Esophagus (tissue), 2 donors: Measurements from ENCODE around the gene GLB1L2. TPM values are rescaled to one million over a fixed set of nuclear protein-coding genes. Genes with fewer than 3 reads are reported as not detected.

Source experiments
- H3K27ac ChIP-seq, 2 donors: one replicate each; pipeline ENCODE4 v1.5.1; 2013; ENCODE audit warnings: low read depth in 2 of 2, mild to moderate bottlenecking in 2 of 2, inconsistent platforms in 1 of 2, low read length in 1 of 2, moderate library complexity in 1 of 2
- H3K27me3 ChIP-seq, 2 donors: one replicate each; pipeline ENCODE4 v1.6.1; 2013; ENCODE audit warnings: low read length in 2 of 2, control low read depth in 1 of 2, mild to moderate bottlenecking in 1 of 2; ENCODE audit not compliant: insufficient read depth in 2 of 2, control insufficient read depth in 1 of 2
- H3K36me3 ChIP-seq, 2 donors: one replicate each; pipeline ENCODE4 v1.6.1; 2013; ENCODE audit warnings: low read length in 1 of 2; ENCODE audit not compliant: control insufficient read depth in 2 of 2, insufficient read depth in 2 of 2
- H3K4me1 ChIP-seq, 2 donors: one replicate each; pipeline ENCODE4 v1.6.1; 2013; ENCODE audit warnings: low read length in 1 of 2; ENCODE audit not compliant: control insufficient read depth in 2 of 2, insufficient read depth in 2 of 2
- H3K4me3 ChIP-seq, 2 donors: one replicate each; pipeline ENCODE4 v1.5.1; 2013; ENCODE audit warnings: low read length in 2 of 2, mild to moderate bottlenecking in 2 of 2, low read depth in 1 of 2, moderate library complexity in 1 of 2
- H3K9me3 ChIP-seq, 2 donors: one replicate each; pipeline ENCODE4 v1.6.1; 2013; ENCODE audit warnings: mild to moderate bottlenecking in 2 of 2, low read depth in 1 of 2, low read length in 1 of 2, moderate library complexity in 1 of 2; ENCODE audit not compliant: control insufficient read depth in 2 of 2, insufficient read depth in 1 of 2
- WGBS, 2 donors: extraction: QIAGEN DNeasy Blood & Tissue Kit; methylation state at CpG; one replicate each; pipeline ENCODE4 v1.1.7; 2013; 5-methylcytosine and 5-hydroxymethylcytosine counted together
- polyA plus RNA-seq, 2 donors: library from polyadenylated mRNA; stranded (reverse); fragments of 200-250 nt; gene quantifications; one replicate each; pipeline ENCODE4 v1.2.3, GENCODE V29; 2013
- donor health status: healthy with polysubstance abuse.
- donor health status: Bipolar disorder and iron deficiency.

GLB1L2 gene
- polyA plus RNA-seq, 2 donors = 2.4 to 3.2 TPM

DNA sequence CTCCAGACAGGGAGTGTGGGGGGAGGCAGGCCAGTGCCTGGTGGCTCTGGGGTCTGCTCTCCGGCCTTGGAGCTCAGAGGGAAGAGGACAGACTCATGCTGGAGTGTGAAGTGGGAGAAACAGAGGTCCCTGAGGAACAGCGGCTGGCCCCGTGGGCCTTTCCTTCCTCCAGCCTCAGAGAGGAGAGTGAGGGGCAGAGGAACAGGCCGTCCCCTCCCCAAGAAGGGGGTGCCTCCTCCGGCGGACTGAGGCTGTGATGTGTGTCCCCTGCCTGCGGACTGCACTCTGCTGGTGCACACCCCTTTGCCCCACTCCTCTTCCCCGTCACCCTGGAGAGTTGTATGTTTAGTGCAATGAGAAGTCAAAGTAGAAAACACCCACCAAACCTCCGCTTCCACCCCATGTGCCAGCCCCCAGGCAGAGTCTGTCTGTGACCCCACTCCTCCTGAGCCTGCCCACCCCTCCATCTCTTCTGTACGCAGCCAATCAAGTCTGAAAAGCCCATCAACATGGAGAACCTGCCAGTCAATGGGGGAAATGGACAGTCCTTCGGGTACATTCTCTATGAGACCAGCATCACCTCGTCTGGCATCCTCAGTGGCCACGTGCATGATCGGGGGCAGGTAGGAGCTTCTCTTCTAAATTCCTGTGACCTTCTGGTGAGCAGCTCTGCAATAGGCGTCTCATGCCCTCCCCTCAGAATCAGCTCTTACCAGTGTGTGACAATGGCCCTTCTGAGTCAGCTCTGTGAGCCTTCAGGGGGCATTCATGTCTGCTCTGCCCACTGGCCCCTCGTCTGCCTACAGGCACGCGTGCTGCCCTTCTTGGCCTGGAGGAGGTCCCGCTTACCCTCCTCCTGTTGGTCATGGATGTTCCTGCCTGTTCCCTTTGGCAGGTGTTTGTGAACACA lies 39.0 kb downstream of the GLB1L2 start:
- Histone ChIP-seq H3K4me1 (no peaks in the 10 kb centered on the region), H3K36me3 (peaks cover 0 to 2% of the 10 kb centered on the region in 2 donors), H3K4me3 (no peak overlapping the region), H3K27ac (no peak overlapping the region), H3K27me3 (no peaks in the 10 kb centered on the region), H3K9me3 (no peaks in the 10 kb centered on the region)
- 88 to 92% methylated on average over 18 to 19 of the region's 19 CpGs for WGBS, 2 donors

DNA sequence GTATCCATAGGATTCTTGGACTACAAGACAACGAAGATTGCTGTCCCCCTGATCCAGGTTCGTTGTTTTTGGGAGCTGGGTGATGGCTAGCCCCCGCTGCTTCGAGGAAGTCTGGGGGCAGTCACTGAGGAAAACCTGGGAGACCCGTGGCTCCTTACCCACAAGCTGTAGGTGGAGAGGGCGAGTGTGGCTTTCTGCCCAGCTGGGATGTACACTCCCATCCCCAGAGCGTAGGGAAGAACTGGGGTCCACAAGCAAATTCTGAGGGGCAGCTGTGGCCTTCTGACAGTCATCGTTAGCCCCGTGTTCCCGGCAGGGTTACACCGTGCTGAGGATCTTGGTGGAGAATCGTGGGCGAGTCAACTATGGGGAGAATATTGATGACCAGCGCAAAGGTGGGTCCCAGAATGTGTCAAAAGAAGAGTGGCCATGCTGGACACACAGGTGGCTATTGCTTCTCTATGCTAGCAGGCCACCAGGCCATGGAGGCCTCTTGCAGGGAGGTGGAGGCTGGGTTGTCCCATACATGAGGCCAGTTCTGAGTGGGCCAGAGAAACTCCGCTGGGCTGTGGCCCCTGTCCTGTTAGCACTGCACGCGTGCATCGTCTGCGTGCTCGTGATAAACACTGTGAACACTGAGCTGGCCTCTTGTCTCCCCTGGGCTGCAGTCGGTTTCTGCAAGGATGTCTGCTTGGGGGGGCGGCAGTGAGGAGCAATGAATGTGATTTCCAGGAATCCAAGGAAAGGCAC lies 39.8 kb downstream of the GLB1L2 start:
- Histone ChIP-seq H3K27ac (no peak overlapping the region), H3K4me1 (no peaks in the 10 kb centered on the region), H3K9me3 (no peaks in the 10 kb centered on the region), H3K4me3 (no peak overlapping the region), H3K27me3 (no peaks in the 10 kb centered on the region), H3K36me3 (peaks cover 0 to 2% of the 10 kb centered on the region in 2 donors)
- WGBS, 2 donors = 92 to 94% methylated on average over 22 of the region's 22 CpGs

DNA sequence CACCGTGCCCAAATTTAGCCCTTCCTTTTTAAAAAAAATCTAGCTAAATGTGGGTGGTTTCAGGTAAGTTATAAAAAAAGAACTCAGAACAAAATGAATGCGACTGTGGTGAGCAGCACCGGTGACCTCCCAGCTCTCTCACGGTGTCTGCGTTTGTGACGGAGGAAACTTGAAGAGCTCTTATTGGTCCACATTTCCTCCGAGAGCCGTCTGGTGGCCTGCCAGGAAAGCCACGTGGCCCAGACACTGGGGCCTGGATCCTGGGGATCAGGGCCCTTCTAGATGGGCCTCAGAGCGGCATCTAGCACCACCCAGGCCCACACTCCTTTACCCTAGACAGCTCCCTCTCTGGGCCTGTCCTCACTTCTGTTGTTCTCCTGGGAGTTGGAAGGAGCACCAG lies 40.7 kb downstream of the GLB1L2 start:
- no peaks in the 10 kb centered on the region for H3K27me3 ChIP-seq
- 84% methylated on average over 10 of the region's 10 CpGs for WGBS, 2 donors
- H3K9me3 ChIP-seq = no peaks in the 10 kb centered on the region
- no peaks in the 10 kb centered on the region for H3K4me1 ChIP-seq
- no peak overlapping the region for H3K4me3 ChIP-seq
- no peak overlapping the region for H3K27ac ChIP-seq
- H3K36me3 ChIP-seq = peaks cover 0 to 2% of the 10 kb centered on the region in 2 donors

DNA sequence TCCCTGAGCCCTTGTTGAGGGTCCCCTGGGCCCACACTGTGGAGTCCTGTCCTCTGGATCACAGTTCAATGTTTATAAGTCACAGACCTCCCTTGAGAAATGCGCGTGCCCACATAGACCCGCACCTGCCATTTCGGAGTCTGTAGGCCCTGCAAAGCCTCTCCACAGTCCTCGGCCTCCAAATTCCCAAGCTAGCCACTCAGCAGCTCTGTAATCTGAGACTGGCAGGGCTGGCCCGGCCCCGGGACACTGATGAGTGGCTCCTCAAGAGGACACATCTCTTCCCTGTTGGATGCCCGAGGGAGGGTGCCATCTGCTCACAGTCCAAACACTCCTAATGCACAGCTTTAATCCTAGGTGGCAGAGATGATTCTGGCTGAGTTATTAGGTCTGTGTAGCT lies 41.2 kb downstream of the GLB1L2 start:
- H3K36me3 ChIP-seq = peaks cover 0 to 2% of the 10 kb centered on the region in 2 donors
- no peak overlapping the region for H3K27ac ChIP-seq
- H3K27me3 ChIP-seq = no peaks in the 10 kb centered on the region
- no peaks in the 10 kb centered on the region for H3K4me1 ChIP-seq
- WGBS, 2 donors = 83 to 87% methylated on average over 8 of the region's 8 CpGs
- H3K9me3 ChIP-seq = no peaks in the 10 kb centered on the region
- no peak overlapping the region for H3K4me3 ChIP-seq

DNA sequence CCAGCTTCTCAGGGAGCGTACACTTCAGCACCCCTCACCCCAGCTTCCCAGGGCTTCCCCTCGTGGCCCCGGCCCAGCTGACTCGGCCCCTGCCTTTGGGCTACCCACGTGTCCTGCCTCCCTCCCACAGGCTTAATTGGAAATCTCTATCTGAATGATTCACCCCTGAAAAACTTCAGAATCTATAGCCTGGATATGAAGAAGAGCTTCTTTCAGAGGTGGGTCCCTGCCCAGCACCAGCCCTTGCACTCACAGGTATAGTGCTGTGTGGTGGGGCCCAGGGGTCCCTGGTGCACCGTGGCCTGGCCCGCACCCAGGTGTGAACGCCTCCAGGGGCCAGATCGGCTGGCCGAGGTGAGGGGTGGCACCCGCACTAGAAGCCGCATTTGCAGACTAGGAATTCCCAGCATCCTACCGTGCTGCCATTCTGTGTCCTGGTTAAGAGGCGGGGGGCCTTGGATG lies 41.8 kb downstream of the GLB1L2 start:
- Histone ChIP-seq H3K27me3 (no peaks in the 10 kb centered on the region), H3K4me1 (no peaks in the 10 kb centered on the region), H3K36me3 (peaks cover 0 to 2% of the 10 kb centered on the region in 2 donors), H3K4me3 (no peak overlapping the region), H3K27ac (no peak overlapping the region), H3K9me3 (no peaks in the 10 kb centered on the region)
- WGBS, 2 donors = 84 to 90% methylated on average over 14 of the region's 14 CpGs

DNA sequence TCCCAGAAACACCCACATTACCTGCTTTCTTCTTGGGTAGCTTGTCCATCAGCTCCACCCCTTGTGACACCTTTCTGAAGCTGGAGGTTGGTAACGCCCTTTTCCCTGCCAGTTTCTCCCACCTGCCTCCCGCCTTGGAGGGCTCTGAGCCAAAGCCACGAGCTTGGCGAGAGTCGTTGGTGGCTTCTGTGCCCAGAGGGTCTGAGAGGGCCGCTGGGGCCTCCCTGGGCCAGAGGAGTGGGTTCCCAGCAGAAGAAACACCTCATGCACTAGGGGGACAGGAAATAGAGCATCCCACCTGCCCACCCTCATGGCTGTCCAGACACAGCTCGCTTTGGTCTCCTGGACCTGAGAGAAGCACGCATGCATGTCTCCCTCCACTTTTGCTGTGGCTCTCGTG lies 42.4 kb downstream of the GLB1L2 start:
- H3K27ac ChIP-seq = no peak overlapping the region
- H3K4me3 ChIP-seq = no peak overlapping the region
- no peaks in the 10 kb centered on the region for H3K27me3 ChIP-seq
- peaks cover 0 to 2% of the 10 kb centered on the region in 2 donors for H3K36me3 ChIP-seq
- WGBS, 2 donors = 75 to 78% methylated on average over 9 of the region's 9 CpGs
- H3K4me1 ChIP-seq = no peaks in the 10 kb centered on the region
- no peaks in the 10 kb centered on the region for H3K9me3 ChIP-seq

DNA sequence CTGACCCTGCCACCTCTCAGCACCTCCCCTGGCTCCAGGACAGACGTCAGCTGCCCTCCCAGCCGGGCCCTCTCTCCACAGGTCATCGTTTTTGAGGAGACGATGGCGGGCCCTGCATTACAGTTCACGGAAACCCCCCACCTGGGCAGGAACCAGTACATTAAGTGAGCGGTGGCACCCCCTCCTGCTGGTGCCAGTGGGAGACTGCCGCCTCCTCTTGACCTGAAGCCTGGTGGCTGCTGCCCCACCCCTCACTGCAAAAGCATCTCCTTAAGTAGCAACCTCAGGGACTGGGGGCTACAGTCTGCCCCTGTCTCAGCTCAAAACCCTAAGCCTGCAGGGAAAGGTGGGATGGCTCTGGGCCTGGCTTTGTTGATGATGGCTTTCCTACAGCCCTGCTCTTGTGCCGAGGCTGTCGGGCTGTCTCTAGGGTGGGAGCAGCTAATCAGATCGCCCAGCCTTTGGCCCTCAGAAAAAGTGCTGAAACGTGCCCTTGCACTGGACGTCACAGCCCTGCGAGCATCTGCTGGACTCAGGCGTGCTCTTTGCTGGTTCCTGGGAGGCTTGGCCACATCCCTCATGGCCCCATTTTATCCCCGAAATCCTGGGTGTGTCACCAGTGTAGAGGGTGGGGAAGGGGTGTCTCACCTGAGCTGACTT lies 43.2 kb downstream of the GLB1L2 start:
- no peaks in the 10 kb centered on the region for H3K4me1 ChIP-seq
- no peaks in the 10 kb centered on the region for H3K27me3 ChIP-seq
- WGBS, 2 donors = 87 to 89% methylated on average over 16 of the region's 16 CpGs
- H3K4me3 ChIP-seq = no peak overlapping the region
- H3K36me3 ChIP-seq = peaks cover 0 to 2% of the 10 kb centered on the region in 2 donors
- H3K27ac ChIP-seq = no peak overlapping the region
- H3K9me3 ChIP-seq = no peaks in the 10 kb centered on the region

DNA sequence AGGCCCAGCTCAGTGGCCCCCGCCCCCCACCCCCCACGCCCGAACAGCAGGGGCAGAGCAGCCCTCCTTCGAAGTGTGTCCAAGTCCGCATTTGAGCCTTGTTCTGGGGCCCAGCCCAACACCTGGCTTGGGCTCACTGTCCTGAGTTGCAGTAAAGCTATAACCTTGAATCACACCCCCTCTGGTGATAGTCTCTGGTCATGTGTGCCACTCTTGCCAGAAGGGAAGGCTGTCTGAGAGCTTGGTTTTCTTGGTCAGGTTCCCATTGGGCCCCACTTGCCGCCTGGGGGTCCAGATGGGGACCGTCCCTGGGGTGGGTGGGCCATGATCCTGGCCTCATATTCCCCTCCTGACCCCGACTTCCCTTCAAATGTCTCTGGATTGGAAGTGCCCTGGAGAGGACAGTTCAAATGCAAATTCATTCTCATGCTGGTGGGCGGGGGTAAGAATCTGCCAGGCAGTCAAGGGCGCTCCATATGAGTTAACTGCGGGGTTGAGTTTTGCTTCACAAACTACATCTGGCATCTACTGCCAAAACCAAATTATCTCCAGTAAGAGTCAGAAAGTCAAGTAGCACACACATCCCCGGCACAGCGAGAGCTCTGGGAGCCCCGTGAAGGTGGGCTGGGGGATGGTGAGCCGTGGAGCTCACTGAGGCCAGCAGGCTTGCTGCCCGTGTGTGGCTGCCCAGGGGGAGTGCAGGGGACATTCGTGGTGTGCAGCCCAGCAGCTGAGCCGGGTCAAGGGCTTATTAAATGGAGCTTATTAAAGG lies 44.5 kb downstream of the GLB1L2 start:
- 78 to 79% methylated on average over 18 of the region's 18 CpGs for WGBS, 2 donors
- Histone ChIP-seq H3K4me1 (no peaks in the 10 kb centered on the region), H3K36me3 (no peaks in the 10 kb centered on the region), H3K4me3 (no peak overlapping the region), H3K27ac (no peak overlapping the region), H3K27me3 (no peaks in the 10 kb centered on the region), H3K9me3 (no peaks in the 10 kb centered on the region)

DNA sequence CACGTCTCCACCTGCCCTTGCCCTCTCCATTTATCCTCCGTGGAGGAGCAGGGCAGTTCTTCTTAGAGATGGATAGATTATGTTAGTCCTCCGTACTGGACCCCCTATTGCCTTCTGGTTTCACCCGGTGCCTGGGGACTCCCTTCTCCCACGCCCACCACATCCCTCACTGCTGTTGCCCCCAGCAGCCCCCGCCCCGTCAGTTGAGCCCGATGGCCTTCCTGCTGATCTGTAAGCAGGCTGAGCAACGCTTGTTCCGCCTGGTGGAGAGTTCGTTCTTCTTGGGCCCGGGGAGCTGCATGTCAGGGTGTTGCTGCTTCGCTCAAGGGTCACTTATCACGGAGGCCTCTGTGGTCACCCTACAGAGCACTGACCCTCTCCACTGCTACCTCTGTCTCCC lies 46.1 kb downstream of the GLB1L2 start:
- Histone ChIP-seq H3K9me3 (no peaks in the 10 kb centered on the region), H3K4me1 (no peaks in the 10 kb centered on the region), H3K4me3 (no peak overlapping the region), H3K36me3 (no peaks in the 10 kb centered on the region), H3K27ac (no peak overlapping the region), H3K27me3 (no peaks in the 10 kb centered on the region)
- WGBS, 2 donors = 84 to 87% methylated on average over 14 of the region's 14 CpGs
